Testis (tissue), 3 donors: ENCODE data around the gene TP53I11. TPM values are rescaled to one million over a fixed set of nuclear protein-coding genes. Genes with fewer than 3 reads are reported as not detected.

ENCODE experiments used
- DNase-seq: peaks from one replicate; pipeline ENCODE4 v3.0.0-alpha.2; 2019
- H3K27ac ChIP-seq, 2 donors: fragments of 200-600 bp; sonication (generic); one replicate each; pipeline ENCODE4 v1.5.1; 2019
- H3K27me3 ChIP-seq: fragments of 200-600 bp; sonication (generic); one replicate; pipeline ENCODE4 v1.5.1; 2019
- H3K36me3 ChIP-seq: fragments of 200-600 bp; sonication (generic); one replicate; pipeline ENCODE4 v1.5.1; 2017; ENCODE audit warnings: low read depth; ENCODE audit errors: missing control alignments
- H3K4me1 ChIP-seq: fragments of 200-600 bp; sonication (generic); one replicate; pipeline ENCODE4 v1.5.1; 2019
- H3K4me3 ChIP-seq, 2 donors: fragments of 200-600 bp; sonication (generic); one replicate each; pipeline ENCODE4 v1.5.1; 2017 to 2019
- H3K9me3 ChIP-seq: fragments of 200-600 bp; sonication (generic); one replicate; pipeline ENCODE4 v1.5.1; 2017
- CTCF ChIP-seq, 3 experiments: fragments of 450-650 bp in 2 of 3; fragments of 200-600 bp in 1 of 3; sonication (generic) in 1 of 3; IDR thresholded peaks; one replicate each; pipeline ENCODE4 v1.5.1; 2016 to 2019; ENCODE audit warnings: antibody characterized with exemption in 3 of 3, mild to moderate bottlenecking in 2 of 3, moderate library complexity in 1 of 3
- POLR2A ChIP-seq: fragments of 450-650 bp; IDR thresholded peaks from one replicate; pipeline ENCODE4 v1.6.1; 2017; ENCODE audit warnings: antibody characterized with exemption, mild to moderate bottlenecking, moderate library complexity
- WGBS, 2 donors: methylation state at CpG; one replicate each; pipeline ENCODE4 v1.1.5; 2018; 5-methylcytosine and 5-hydroxymethylcytosine counted together
- intact Hi-C: fragments of 100-400 bp; cut with DNase I; formaldehyde crosslinking; loops from one replicate; pipeline ENCODE4 v1.15.1; 2023; ENCODE audit warnings: low total_unique reads
- polyA plus RNA-seq: library from polyadenylated mRNA; stranded (reverse); fragments of 350-450 nt; fragmentation: Illumina TruSeq; extraction: RNeasy Lipid Tissue Mini Kit (QIAGEN cat#74804); gene quantifications from one replicate; pipeline ENCODE4 v1.2.3, GENCODE V29; 2014; ENCODE audit warnings: low read depth, low replicate concordance; ENCODE audit not compliant: insufficient read depth
- total RNA-seq, 2 donors: library from RNA; depleted of rRNA; stranded (reverse); fragments of >200 nt; gene quantifications; one replicate each; pipeline ENCODE4 v1.2.3, GENCODE V29; 2016

Gene TP53I11
- total and polyA plus RNA-seq, 3 donors from 2014 or later = 19.9 to 29.7 (median 28.7) TPM

GRCh38 chr11:44947114-44947513, 3.6 kb downstream of the TP53I11 start:
- H3K4me1 ChIP-seq = no peaks in the 10 kb centered on the region

GRCh38 chr11:44946263-44946662, 4.4 kb downstream of the TP53I11 start:
- intact Hi-C loops = no loop called here
- no peaks in the 10 kb centered on the region for H3K9me3 ChIP-seq
- WGBS, 2 donors = 73 to 94% methylated on average over 6 to 12 of the region's 12 CpGs
- peak; percentile 39 for DNase-seq
- H3K27me3 ChIP-seq = no peaks in the 10 kb centered on the region
- H3K36me3 ChIP-seq = no peaks in the 10 kb centered on the region
- no peak overlapping the region for H3K27ac ChIP-seq
- H3K4me3 ChIP-seq = no peak overlapping the region
- no peaks in the 10 kb centered on the region for H3K4me1 ChIP-seq
- TF ChIP-seq CTCF (IDR thresholded peaks at IDR 0.05) (no peak), POLR2A (no peak)

More at GRCh38 chr11:44947114-44947513, 3.6 kb downstream of the TP53I11 start:
- no peaks in the 10 kb centered on the region for H3K27me3 ChIP-seq
- WGBS, 2 donors = 57 to 65% methylated on average over 9 of the region's 9 CpGs
- H3K9me3 ChIP-seq = no peaks in the 10 kb centered on the region
- H3K36me3 ChIP-seq = no peaks in the 10 kb centered on the region
- TF ChIP-seq CTCF (IDR thresholded peaks at IDR 0.05) (no peak), POLR2A (no peak)
- intact Hi-C loops = no loop called here
- DNase-seq = no peak
- no peak overlapping the region for H3K27ac ChIP-seq
- H3K4me3 ChIP-seq = no peak overlapping the region

- no peak for TF ChIP-seq CTCF (IDR thresholded peaks at IDR 0.05)
- TF ChIP-seq POLR2A = no peak
- H3K4me3 ChIP-seq = no peak overlapping the region
- no peaks in the 10 kb centered on the region for H3K27me3 ChIP-seq
- intact Hi-C loops = no loop called here
- H3K36me3 ChIP-seq = no peaks in the 10 kb centered on the region
- DNase-seq = peak; percentile 27
- WGBS, 2 donors = 85 to 89% methylated on average over 9 to 11 of the region's 11 CpGs
- H3K27ac ChIP-seq = no peak overlapping the region
- peaks cover 3% of the 10 kb centered on the region for H3K4me1 ChIP-seq
- H3K9me3 ChIP-seq = no peaks in the 10 kb centered on the region
These were observed 5.0 kb downstream of the TP53I11 start for GRCh38 chr11:44945666-44946065.

GRCh38 chr11:44944853-44945235, 5.8 kb downstream of the TP53I11 start:
- H3K27ac ChIP-seq = no peak overlapping the region
- TF ChIP-seq POLR2A = no peak
- no peak for TF ChIP-seq CTCF (IDR thresholded peaks at IDR 0.05)
- H3K9me3 ChIP-seq = no peaks in the 10 kb centered on the region
- H3K4me1 ChIP-seq = peaks cover 3% of the 10 kb centered on the region
- no peak for DNase-seq
- 56 to 80% methylated on average over 3 of the region's 3 CpGs for WGBS, 2 donors
- no peaks in the 10 kb centered on the region for H3K36me3 ChIP-seq
- intact Hi-C loops = no loop called here
- no peaks in the 10 kb centered on the region for H3K27me3 ChIP-seq
- H3K4me3 ChIP-seq = no peak overlapping the region

- no peak overlapping the region for H3K4me3 ChIP-seq
- 85 to 91% methylated on average over 5 to 7 of the region's 7 CpGs for WGBS, 2 donors
- intact Hi-C loops = no loop called here
- no peaks in the 10 kb centered on the region for H3K36me3 ChIP-seq
- peaks cover 3% of the 10 kb centered on the region for H3K4me1 ChIP-seq
- no peak for DNase-seq
- H3K27ac ChIP-seq = no peak overlapping the region
- TF ChIP-seq POLR2A (no peak), CTCF (IDR thresholded peaks at IDR 0.05) (no peak)
- H3K27me3 ChIP-seq = no peaks in the 10 kb centered on the region
- H3K9me3 ChIP-seq = no peaks in the 10 kb centered on the region
These were observed 6.4 kb downstream of the TP53I11 start for GRCh38 chr11:44944181-44944852.
